Measurements from ENCODE around the gene ALDH16A1. TPM values are rescaled to one million over a fixed set of nuclear protein-coding genes. Genes with fewer than 3 reads are reported as not detected.

The ALDH16A1 gene
- total RNA-seq, 1 donor from 2014 or later = 46.0 TPM

GRCh38 chr19:49432141-49433073 is 20.6 kb upstream of the ALDH16A1 start:
- Mint-ChIP-seq H3K4me1 (ENCODE audit: low read depth) (peaks cover 4% of the 10 kb centered on the region), H3K36me3 (ENCODE audit: insufficient read depth) (no peaks in the 10 kb centered on the region), H3K27ac (no peak overlapping the region), H3K9me3 (ENCODE audit: low read depth) (no peaks in the 10 kb centered on the region), H3K4me3 (ENCODE audit: low read depth) (no peak overlapping the region), H3K27me3 (peaks cover 86% of the 10 kb centered on the region)
- TF ChIP-seq CTCF (IDR thresholded peaks at IDR 0.05; ENCODE audit: unreplicated experiment) = no peak
- no peak for DNase-seq (ENCODE audit: low spot score, unreplicated experiment)

GRCh38 chr19:49433240-49433901 is 19.7 kb upstream of the ALDH16A1 start:
- no peak for DNase-seq (ENCODE audit: low spot score, unreplicated experiment)
- Mint-ChIP-seq H3K4me3 (ENCODE audit: low read depth) (no peak overlapping the region), H3K27me3 (peaks cover 88% of the 10 kb centered on the region), H3K36me3 (ENCODE audit: insufficient read depth) (no peaks in the 10 kb centered on the region), H3K9me3 (ENCODE audit: low read depth) (no peaks in the 10 kb centered on the region), H3K4me1 (ENCODE audit: low read depth) (peaks cover 2% of the 10 kb centered on the region), H3K27ac (no peak overlapping the region)
- no peak for TF ChIP-seq CTCF (IDR thresholded peaks at IDR 0.05; ENCODE audit: unreplicated experiment)

- Mint-ChIP-seq H3K9me3 (ENCODE audit: low read depth) (no peaks in the 10 kb centered on the region), H3K4me3 (ENCODE audit: low read depth) (no peak overlapping the region), H3K27me3 (peaks cover 89% of the 10 kb centered on the region), H3K36me3 (ENCODE audit: insufficient read depth) (no peaks in the 10 kb centered on the region), H3K4me1 (ENCODE audit: low read depth) (no peaks in the 10 kb centered on the region), H3K27ac (no peak overlapping the region)
- TF ChIP-seq CTCF (IDR thresholded peaks at IDR 0.05; ENCODE audit: unreplicated experiment) = no peak
- DNase-seq (ENCODE audit: low spot score, unreplicated experiment) = no peak
Observed at GRCh38 chr19:49434907-49435583, 18.0 kb upstream of the ALDH16A1 start.

GRCh38 chr19:49435670-49436069 is 17.4 kb upstream of the ALDH16A1 start:
- Mint-ChIP-seq H3K27ac (no peak overlapping the region), H3K27me3 (peaks cover 89% of the 10 kb centered on the region), H3K4me1 (ENCODE audit: low read depth) (peaks cover under 1% of the 10 kb centered on the region), H3K9me3 (ENCODE audit: low read depth) (no peaks in the 10 kb centered on the region), H3K36me3 (ENCODE audit: insufficient read depth) (no peaks in the 10 kb centered on the region), H3K4me3 (ENCODE audit: low read depth) (no peak overlapping the region)
- TF ChIP-seq CTCF (IDR thresholded peaks at IDR 0.05; ENCODE audit: unreplicated experiment) = no peak
- DNase-seq (ENCODE audit: low spot score, unreplicated experiment) = no peak

GRCh38 chr19:49436381-49437017 is 16.5 kb upstream of the ALDH16A1 start:
- H3K4me3 Mint-ChIP-seq (ENCODE audit: low read depth) = no peak overlapping the region
- no peak for TF ChIP-seq CTCF (IDR thresholded peaks at IDR 0.05; ENCODE audit: unreplicated experiment)
- no peak overlapping the region for H3K27ac Mint-ChIP-seq
- H3K9me3 Mint-ChIP-seq (ENCODE audit: low read depth) = no peaks in the 10 kb centered on the region
- no peaks in the 10 kb centered on the region for H3K36me3 Mint-ChIP-seq (ENCODE audit: insufficient read depth)
- H3K27me3 Mint-ChIP-seq = peaks cover 88% of the 10 kb centered on the region
- peaks cover 2% of the 10 kb centered on the region for H3K4me1 Mint-ChIP-seq (ENCODE audit: low read depth)
- DNase-seq (ENCODE audit: low spot score, unreplicated experiment) = no peak

Measured in progenitor cell of endocrine pancreas (in vitro differentiated cells).